Astrocyte of the spinal cord (primary cell): ENCODE data around the gene ATP13A3.

Experiments
- DNase-seq: peaks from one replicate; pipeline ENCODE4 v3.0.0; 2011; ENCODE audit warnings: low read depth, low spot score
- H3K4me3 ChIP-seq: 2 replicates; pipeline ENCODE4 v1.5.1; 2011; ENCODE audit warnings: low read depth, mild to moderate bottlenecking, low read length, moderate library complexity
- in situ Hi-C: cut with HindIII; loops from 2 replicates; pipeline ENCODE4 v1.10.0; 2017; ENCODE audit warnings: low sequenced_read_pairs
- TF ChIP-seq, protein P1 (sequence below): IDR thresholded peaks from 2 replicates; pipeline ENCODE4 v1.5.1; 2012; ENCODE audit warnings: low read depth, mild to moderate bottlenecking, low read length, inconsistent platforms

The ATP13A3 gene

DNA sequence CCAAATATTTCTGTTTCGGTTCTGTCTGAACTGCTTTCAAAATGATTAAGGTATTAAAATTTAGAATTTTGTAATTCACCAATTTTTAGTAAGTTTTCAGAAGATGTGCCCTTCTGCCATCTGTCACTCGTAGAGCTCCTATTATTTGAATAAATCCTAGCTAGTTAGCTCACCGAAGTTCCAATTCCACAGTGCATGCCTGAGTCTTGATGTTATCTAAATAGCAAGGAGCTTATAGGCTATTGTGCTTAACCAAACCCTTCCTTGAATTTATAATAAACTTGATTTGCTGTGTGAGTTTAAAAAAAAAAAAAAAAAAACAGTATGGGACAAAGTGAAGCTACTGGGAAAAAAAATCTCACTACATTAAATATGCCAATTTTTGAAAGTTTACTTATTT lies 18.7 kb downstream of the ATP13A3 start:
- TF ChIP-seq, protein P1, sequence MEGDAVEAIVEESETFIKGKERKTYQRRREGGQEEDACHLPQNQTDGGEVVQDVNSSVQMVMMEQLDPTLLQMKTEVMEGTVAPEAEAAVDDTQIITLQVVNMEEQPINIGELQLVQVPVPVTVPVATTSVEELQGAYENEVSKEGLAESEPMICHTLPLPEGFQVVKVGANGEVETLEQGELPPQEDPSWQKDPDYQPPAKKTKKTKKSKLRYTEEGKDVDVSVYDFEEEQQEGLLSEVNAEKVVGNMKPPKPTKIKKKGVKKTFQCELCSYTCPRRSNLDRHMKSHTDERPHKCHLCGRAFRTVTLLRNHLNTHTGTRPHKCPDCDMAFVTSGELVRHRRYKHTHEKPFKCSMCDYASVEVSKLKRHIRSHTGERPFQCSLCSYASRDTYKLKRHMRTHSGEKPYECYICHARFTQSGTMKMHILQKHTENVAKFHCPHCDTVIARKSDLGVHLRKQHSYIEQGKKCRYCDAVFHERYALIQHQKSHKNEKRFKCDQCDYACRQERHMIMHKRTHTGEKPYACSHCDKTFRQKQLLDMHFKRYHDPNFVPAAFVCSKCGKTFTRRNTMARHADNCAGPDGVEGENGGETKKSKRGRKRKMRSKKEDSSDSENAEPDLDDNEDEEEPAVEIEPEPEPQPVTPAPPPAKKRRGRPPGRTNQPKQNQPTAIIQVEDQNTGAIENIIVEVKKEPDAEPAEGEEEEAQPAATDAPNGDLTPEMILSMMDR, result no peak
- in situ Hi-C loops, result no loop called here
- DNase-seq, result no peak
- no peak overlapping the region for H3K4me3 ChIP-seq

GRCh38 chr3:194466761-194467356 lies 19.9 kb downstream of the ATP13A3 start:
- in situ Hi-C loops, result no loop called here
- no peak overlapping the region for H3K4me3 ChIP-seq
- DNase-seq, result no peak
- TF ChIP-seq, protein P1, result no peak

- no peak for DNase-seq
- TF ChIP-seq, protein P1, result no peak
- in situ Hi-C loops, result no loop called here
- H3K4me3 ChIP-seq, result no peak overlapping the region
Observed at GRCh38 chr3:194465920-194466570, 20.8 kb downstream of the ATP13A3 start.

DNA sequence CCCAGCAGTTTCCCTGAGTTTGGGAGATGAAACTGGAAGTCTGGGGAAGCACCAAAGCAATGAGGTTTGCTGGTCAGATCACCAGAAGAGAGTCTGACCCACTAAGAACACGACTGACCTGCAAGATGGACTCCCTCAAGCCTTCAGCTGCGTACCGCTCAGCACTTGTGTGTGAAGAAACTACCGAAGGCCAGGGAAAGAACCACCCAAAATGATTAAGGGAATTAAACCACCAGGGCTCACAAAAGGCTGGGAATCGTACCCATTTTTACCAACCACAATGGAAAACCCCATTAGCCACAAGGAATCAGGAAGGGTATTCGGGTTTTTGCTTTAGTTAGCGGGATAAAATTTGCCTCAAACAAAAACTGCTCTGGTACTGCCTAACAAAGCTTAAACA lies 21.6 kb downstream of the ATP13A3 start:
- DNase-seq, result no peak
- in situ Hi-C loops, result no loop called here
- TF ChIP-seq, protein P1, result no peak
- H3K4me3 ChIP-seq, result no peak overlapping the region

DNA sequence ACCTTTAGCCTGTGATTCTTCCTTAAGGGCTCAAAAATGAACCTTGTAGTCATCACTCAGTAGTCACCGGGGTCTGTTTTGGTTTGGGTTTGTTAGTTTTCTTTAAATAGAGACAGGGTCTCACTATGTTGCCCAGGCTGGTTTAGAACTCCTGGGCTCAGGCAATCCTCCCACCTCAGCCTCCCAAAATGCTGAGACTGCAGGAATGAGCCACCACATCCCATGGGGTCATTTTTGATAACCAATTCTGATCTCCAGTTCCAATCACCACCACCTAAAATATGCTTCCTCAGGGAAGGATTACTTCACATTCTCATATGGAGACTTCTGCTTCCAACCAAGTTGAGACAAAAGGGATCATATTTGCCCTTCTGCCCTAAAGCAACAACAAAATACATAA lies 22.1 kb downstream of the ATP13A3 start:
- no peak for DNase-seq
- TF ChIP-seq, protein P1, result no peak
- H3K4me3 ChIP-seq, result no peak overlapping the region
- in situ Hi-C loops, result no loop called here

GRCh38 chr3:194462936-194463335 lies 23.9 kb downstream of the ATP13A3 start:
- in situ Hi-C loops, result no loop called here
- no peak overlapping the region for H3K4me3 ChIP-seq
- no peak for DNase-seq
- TF ChIP-seq, protein P1, result no peak
